KG1 (cell line): ENCODE results near the gene HSD3B1.
"Not testable (repeated sequence)": the region's sequence is repeated elsewhere in the genome, so short reads cannot be mapped to it uniquely, and the experiment has no call there.

ENCODE experiments used
- DNase-seq: peaks from one replicate; lab custom pipeline; 2025; lab: John Stamatoyannopoulos, UW

Gene HSD3B1

GRCh38 chr1:119553302-119554071, 46.5 kb downstream of the HSD3B1 start:
- DNase-seq = not testable (repeated sequence)

GRCh38 chr1:119554183-119554582, 47.2 kb downstream of the HSD3B1 start:
- no peak for DNase-seq

- no peak for DNase-seq
These were observed 49.4 kb downstream of the HSD3B1 start for GRCh38 chr1:119556423-119556822.

DNA sequence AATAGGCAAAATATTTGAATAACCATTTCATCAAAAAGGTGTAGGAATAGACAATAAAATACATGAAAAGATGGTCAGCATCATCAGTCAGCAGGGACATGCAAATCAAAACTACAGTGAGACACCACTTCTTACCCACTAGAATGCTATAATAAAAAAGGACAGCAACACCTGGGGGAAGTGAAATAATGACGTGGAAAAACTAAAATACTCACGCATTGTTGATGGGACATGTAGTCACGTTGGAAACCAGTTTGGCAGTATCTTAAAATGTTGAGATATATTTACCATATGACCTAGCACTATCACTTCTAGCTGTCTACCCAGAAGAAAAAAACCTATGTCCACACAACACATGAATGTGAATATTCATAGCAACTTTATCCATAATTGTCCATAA, 53.4 kb downstream of the HSD3B1 start:
- not testable (repeated sequence) for DNase-seq

DNA sequence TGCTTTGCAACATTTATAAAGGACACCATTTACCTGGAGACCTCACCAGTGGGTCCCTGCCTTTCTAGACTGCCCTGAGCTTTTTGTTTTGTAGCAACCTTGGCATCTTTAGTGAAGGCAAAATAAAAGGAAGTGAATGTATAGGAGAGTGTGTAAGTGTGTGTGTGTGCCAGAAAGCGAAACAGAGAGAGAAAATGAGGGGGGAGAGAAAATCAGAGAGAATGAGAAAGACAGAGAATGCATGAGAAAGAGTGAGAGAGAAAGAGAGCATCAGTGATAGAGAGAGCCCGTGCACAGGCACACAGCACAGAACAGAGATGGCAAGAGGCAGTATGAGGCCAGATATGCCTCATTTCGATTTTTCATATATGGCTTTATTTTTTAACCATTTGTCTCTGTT, 57.5 kb downstream of the HSD3B1 start:
- DNase-seq = no peak
